Heart left ventricle (tissue), 16 donors: ENCODE data around the gene CACNA2D1. TPM values are rescaled to one million over a fixed set of nuclear protein-coding genes. Genes with fewer than 3 reads are reported as not detected.

Experiments
- ATAC-seq, 4 donors: fragments of 200-7000 bp; cut with Tn5 transposase; one replicate each; pipeline ENCODE4 v1.9.1; 2020 to 2022; ENCODE audit warnings: moderate library complexity in 4 of 4, mild to moderate bottlenecking in 3 of 4, moderate number of reproducible peaks in 1 of 4
- DNase-seq, 5 donors: peaks; one replicate each; pipeline ENCODE4 v3.0.0-alpha.2; 2020
- H3K27ac ChIP-seq, 12 donors: fragments of 200-600 bp; sonication (generic) in 4 of 12; one replicate each; pipeline versions ENCODE4 v1.5.0 to v1.8.0; 2016 to 2022; ENCODE audit warnings: mild to moderate bottlenecking in 2 of 12
- H3K27me3 ChIP-seq, 9 donors: fragments of 200-600 bp; sonication (generic) in 2 of 9; one replicate each; pipeline versions ENCODE4 v1.5.1 to v1.8.0; 2016 to 2022; ENCODE audit warnings: mild to moderate bottlenecking in 3 of 9
- H3K36me3 ChIP-seq, 9 donors: fragments of 200-600 bp; sonication (generic) in 2 of 9; one replicate each; pipeline versions ENCODE4 v1.5.0 to v1.8.0; 2018 to 2022; ENCODE audit warnings: mild to moderate bottlenecking in 2 of 9
- H3K4me1 ChIP-seq, 12 donors: fragments of 200-600 bp; sonication (generic) in 4 of 12; one replicate each; pipeline versions ENCODE4 v1.5.0 to v1.8.0; 2016 to 2022; ENCODE audit warnings: mild to moderate bottlenecking in 3 of 12
- H3K4me3 ChIP-seq, 12 donors: fragments of 200-600 bp; sonication (generic) in 4 of 12; one replicate each; pipeline versions ENCODE4 v1.5.0 to v1.8.0; 2017 to 2022; ENCODE audit warnings: mild to moderate bottlenecking in 9 of 12, moderate library complexity in 4 of 12
- H3K9me3 ChIP-seq, 12 donors: fragments of 200-600 bp; sonication (generic) in 4 of 12; one replicate each; pipeline versions ENCODE4 v1.5.0 to v1.8.0; 2016 to 2022; ENCODE audit warnings: mild to moderate bottlenecking in 1 of 12
- POLR2A ChIP-seq, 2 donors: fragments of 450-650 bp; IDR thresholded peaks; one replicate each; pipeline ENCODE4 v1.6.1; 2017; ENCODE audit warnings: antibody characterized with exemption in 2 of 2, mild to moderate bottlenecking in 2 of 2, moderate library complexity in 2 of 2
- WGBS, 4 donors: extraction: QIAGEN DNeasy Blood & Tissue Kit in 2 of 4; methylation state at CpG; one replicate each; pipeline versions ENCODE4 v1.1.5 to v1.1.7; 2013 to 2018; 5-methylcytosine and 5-hydroxymethylcytosine counted together
- intact Hi-C, 10 donors: fragments of 100-400 bp; cut with DNase I; formaldehyde crosslinking; loops; one replicate each; pipeline versions ENCODE4 v1.11.1 to v1.14.2; 2022
- polyA plus RNA-seq, 2 donors: library from polyadenylated mRNA; stranded (reverse); fragments of 200-250 nt; gene quantifications; one replicate each; pipeline ENCODE4 v1.2.3, GENCODE V29; 2013
- total RNA-seq, 9 donors: library from RNA; depleted of rRNA in 2 of 9; stranded (reverse); fragments of >200 nt in 2 of 9; fragmentation: NEBNext Ultra II Directional in 3 of 9; extraction: Animal tissue kit (Norgen Biotek cat#: 25700) in 3 of 9; gene quantifications; one replicate each; pipeline versions ENCODE4 v1.1.0 to v1.2.4, GENCODE V29; 2016 to 2023
- TF ChIP-seq, protein P1 (sequence below), 12 donors: fragments of 200-600 bp; sonication (generic) in 4 of 12; IDR thresholded peaks; one replicate each; pipeline versions ENCODE4 v1.5.0 to v1.8.0; 2018 to 2022; ENCODE audit warnings: antibody characterized with exemption in 12 of 12, mild to moderate bottlenecking in 5 of 12
- donor health status: ischemic (EF 13 %, LVEDD 7.1; RV severe dilation, severe dysfunction).
- donor health status: healthy with polysubstance abuse.
- donor health status: DM: no; HTN: yes; CAD: no.
- donor health status: DM: no; HTN: no; CAD: no.
- donor health status: ischemic (EF 25% LVEDD 6.9; RV normal size, moderate dysfunction).
- donor health status: ischemic (EF 25% LVEDD 5.7; RV mildly dilated, moderate dysfunction).
- donor health status: healthy.
- donor health status: DM: yes; HTN: yes; CAD: no.
- donor health status: ischemic (EF 35%, LVEDD 5.7; RV mildly dilated, moderate dysfunction).
- donor health status: nonischemic (EF 11% LVEDD 7.7; RV severe dilation, severe dysfunction).
- donor health status: DM: yes; HTN: yes; CAD: no.
- donor health status: PGD.
- donor health status: ischemic (EF 29% LVEDD 5.4; RV normal size, mild dysfunction).
- donor health status: nonischemic (EF 23%, LVEDD 6.1; RV moderate dilation, normal function).

Gene CACNA2D1
- total and polyA plus RNA-seq, 11 donors, result 13.5 to 122 (median 55.5) TPM

DNA sequence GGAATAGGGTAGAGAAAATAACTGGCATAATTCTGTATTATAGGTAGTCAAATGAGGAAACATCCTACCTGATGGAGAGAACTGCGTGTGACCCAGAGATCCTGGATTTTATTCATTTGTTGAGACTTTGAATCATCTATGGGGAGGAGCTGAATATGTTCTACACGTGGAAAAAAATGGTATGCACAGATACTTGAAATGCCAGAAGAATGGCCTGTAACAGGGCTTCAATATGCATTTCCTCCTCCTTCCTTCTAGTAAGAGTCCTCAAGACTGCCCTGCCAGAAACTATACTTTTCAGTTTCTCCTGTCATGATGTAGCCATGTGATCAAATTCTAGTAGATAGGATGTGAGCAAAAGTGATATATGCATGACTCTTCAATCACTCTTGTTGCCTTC lies 372.1 kb downstream of the CACNA2D1 start:
- no peaks in the 10 kb centered on the region for H3K9me3 ChIP-seq
- no peak for ATAC-seq
- no peak for DNase-seq
- H3K4me3 ChIP-seq, result no peak overlapping the region
- intact Hi-C loops, result no loop called here
- TF ChIP-seq, protein P1, sequence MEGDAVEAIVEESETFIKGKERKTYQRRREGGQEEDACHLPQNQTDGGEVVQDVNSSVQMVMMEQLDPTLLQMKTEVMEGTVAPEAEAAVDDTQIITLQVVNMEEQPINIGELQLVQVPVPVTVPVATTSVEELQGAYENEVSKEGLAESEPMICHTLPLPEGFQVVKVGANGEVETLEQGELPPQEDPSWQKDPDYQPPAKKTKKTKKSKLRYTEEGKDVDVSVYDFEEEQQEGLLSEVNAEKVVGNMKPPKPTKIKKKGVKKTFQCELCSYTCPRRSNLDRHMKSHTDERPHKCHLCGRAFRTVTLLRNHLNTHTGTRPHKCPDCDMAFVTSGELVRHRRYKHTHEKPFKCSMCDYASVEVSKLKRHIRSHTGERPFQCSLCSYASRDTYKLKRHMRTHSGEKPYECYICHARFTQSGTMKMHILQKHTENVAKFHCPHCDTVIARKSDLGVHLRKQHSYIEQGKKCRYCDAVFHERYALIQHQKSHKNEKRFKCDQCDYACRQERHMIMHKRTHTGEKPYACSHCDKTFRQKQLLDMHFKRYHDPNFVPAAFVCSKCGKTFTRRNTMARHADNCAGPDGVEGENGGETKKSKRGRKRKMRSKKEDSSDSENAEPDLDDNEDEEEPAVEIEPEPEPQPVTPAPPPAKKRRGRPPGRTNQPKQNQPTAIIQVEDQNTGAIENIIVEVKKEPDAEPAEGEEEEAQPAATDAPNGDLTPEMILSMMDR (IDR thresholded peaks at IDR 0.05), result no peak
- TF ChIP-seq POLR2A (IDR thresholded peaks at IDR 0.05), result no peak
- H3K4me1 ChIP-seq, result no peaks in the 10 kb centered on the region
- no peaks in the 10 kb centered on the region for H3K27me3 ChIP-seq
- no peak overlapping the region for H3K27ac ChIP-seq
- whole genome bisulfite sequencing, 4 donors, result 69 to 79% (median 76%) methylated on average over 2 of the region's 2 CpGs
- H3K36me3 ChIP-seq, result no peaks in the 10 kb centered on the region

DNA sequence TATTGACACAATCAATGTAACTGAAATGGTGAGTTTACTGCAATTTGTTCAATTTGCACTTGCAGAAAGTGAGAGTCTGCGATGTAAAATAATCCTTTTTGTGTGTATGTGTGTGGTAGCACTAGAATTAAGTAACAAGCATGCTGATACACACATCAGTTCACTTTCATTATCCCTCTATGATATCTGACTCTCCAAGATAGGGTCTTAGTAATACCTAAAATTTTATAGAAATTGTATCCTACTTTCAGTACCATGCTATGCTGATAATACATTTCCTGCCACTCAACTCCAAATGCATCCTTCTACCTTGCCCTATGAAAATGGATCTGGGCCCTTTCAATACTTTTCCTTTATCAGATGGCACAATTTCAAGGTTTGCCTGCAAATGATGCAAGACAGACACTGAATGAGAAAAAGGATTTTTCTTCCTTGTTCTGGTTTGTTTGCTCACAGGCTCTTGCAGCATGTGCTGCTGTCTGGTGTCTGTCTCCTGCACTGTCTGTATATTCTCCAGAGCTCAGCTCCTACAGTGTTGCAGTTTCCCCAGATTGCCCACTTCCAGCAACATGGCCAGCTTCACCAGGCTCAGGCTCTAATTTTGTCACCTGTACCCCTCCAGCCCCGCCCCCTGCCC lies 375.8 kb downstream of the CACNA2D1 start:
- DNase-seq (no peak), ATAC-seq (no peak)

DNA sequence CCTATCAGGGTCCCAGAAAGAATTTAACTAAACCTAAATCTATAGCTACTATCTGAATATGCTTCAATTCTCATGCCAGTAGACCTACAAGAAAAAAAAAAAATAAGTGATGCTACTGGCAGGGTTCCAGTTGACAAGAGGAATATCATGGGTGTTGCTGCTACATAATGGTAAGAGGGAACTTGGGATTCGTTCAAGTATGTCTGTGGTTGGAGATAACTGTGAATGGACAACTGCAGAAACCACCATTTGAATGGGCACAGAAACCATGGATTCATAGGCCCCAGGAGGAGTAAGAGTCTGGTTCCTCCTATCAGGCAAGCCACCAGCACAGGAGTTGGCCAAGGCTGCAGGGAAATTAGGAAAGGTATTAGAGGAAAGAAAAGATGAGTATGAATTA lies 386.1 kb downstream of the CACNA2D1 start:
- intact Hi-C loops, result no loop called here
- no peak overlapping the region for H3K4me3 ChIP-seq
- ATAC-seq (no peak), DNase-seq (no peak)
- no peaks in the 10 kb centered on the region for H3K4me1 ChIP-seq
- peaks cover 0 to 21% (median 0%) of the 10 kb centered on the region in 9 donors for H3K36me3 ChIP-seq
- no peaks in the 10 kb centered on the region for H3K27me3 ChIP-seq
- no peaks in the 10 kb centered on the region for H3K9me3 ChIP-seq
- no peak overlapping the region for H3K27ac ChIP-seq
- TF ChIP-seq, protein P1 (IDR thresholded peaks at IDR 0.05), result no peak
- no peak for TF ChIP-seq POLR2A (IDR thresholded peaks at IDR 0.05)
- WGBS, 4 donors, result 39 to 52% (median 45%) methylated on average over 1 of the region's 1 CpG

More for the DNA sequence above, 375.8 kb downstream of the CACNA2D1 start:
- Histone ChIP-seq H3K27me3 (no peaks in the 10 kb centered on the region), H3K36me3 (peaks cover 0 to 16% (median 0%) of the 10 kb centered on the region in 9 donors), H3K27ac (no peak overlapping the region), H3K9me3 (no peaks in the 10 kb centered on the region), H3K4me1 (no peaks in the 10 kb centered on the region), H3K4me3 (no peak overlapping the region)
- 86 to 95% (median 90%) methylated on average over 2 of the region's 2 CpGs for WGBS, 4 donors
- TF ChIP-seq POLR2A (IDR thresholded peaks at IDR 0.05), result no peak
- TF ChIP-seq, protein P1 (IDR thresholded peaks at IDR 0.05), result no peak
- intact Hi-C loops, result no loop called here

DNA sequence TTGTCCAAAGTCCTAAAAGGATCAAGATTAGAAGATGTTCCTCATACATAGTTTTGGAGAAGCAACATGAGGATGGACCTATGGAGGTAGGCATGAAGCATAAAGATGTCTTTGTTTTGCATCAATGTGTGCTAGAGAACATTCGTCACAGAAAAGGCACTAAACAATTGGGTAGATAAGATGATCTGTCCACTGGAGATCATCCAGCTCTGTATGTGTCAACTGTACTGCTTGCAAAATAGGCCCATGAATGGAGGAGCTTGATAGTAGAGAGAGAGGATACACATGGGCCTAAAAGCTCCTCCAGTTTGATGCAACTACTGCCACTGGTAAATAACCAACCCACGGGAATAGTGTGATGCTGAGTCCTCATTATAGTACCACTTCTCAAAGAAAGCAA lies 387.3 kb downstream of the CACNA2D1 start:
- Histone ChIP-seq H3K27ac (no peak overlapping the region), H3K36me3 (peaks cover 0 to 21% (median 0%) of the 10 kb centered on the region in 9 donors), H3K4me3 (no peak overlapping the region), H3K9me3 (no peaks in the 10 kb centered on the region), H3K4me1 (peaks cover 0 to under 1% (median 0%) of the 10 kb centered on the region in 12 donors), H3K27me3 (no peaks in the 10 kb centered on the region)
- TF ChIP-seq, protein P1 (IDR thresholded peaks at IDR 0.05), result no peak
- TF ChIP-seq POLR2A (IDR thresholded peaks at IDR 0.05), result no peak
- WGBS, 4 donors, result 77 to 89% (median 85%) methylated on average over 2 of the region's 2 CpGs
- ATAC-seq (no peak), DNase-seq (no peak)
- intact Hi-C loops, result no loop called here
